Lower lobe of right lung (tissue), 2 donors: Measurements from ENCODE around the gene CDK19. TPM values are rescaled to one million over a fixed set of nuclear protein-coding genes. Genes with fewer than 3 reads are reported as not detected.
"Not testable (repeated sequence)": the region's sequence is repeated elsewhere in the genome, so short reads cannot be mapped to it uniquely, and the experiment has no call there.

Experiments
- ATAC-seq, 2 donors: fragments of 200-7000 bp; cut with Tn5 transposase; one replicate each; pipeline ENCODE4 v1.9.1; 2020 to 2022; ENCODE audit warnings: mild to moderate bottlenecking in 2 of 2, moderate library complexity in 2 of 2
- DNase-seq: peaks from one replicate; pipeline ENCODE4 v3.0.0-alpha.2; 2020
- H3K27ac ChIP-seq: fragments of 200-600 bp; one replicate; pipeline ENCODE4 v1.8.0; 2022
- H3K27me3 ChIP-seq: fragments of 200-600 bp; one replicate; pipeline ENCODE4 v1.8.0; 2022; ENCODE audit warnings: low read depth
- H3K36me3 ChIP-seq: fragments of 200-600 bp; one replicate; pipeline ENCODE4 v1.8.0; 2022; ENCODE audit warnings: mild to moderate bottlenecking
- H3K4me1 ChIP-seq: fragments of 200-600 bp; one replicate; pipeline ENCODE4 v1.8.0; 2022
- H3K4me3 ChIP-seq: fragments of 200-600 bp; one replicate; pipeline ENCODE4 v1.8.0; 2022; ENCODE audit warnings: mild to moderate bottlenecking
- H3K9me3 ChIP-seq: fragments of 200-600 bp; one replicate; pipeline ENCODE4 v1.8.0; 2022
- CTCF ChIP-seq: fragments of 200-600 bp; IDR thresholded peaks from one replicate; pipeline ENCODE4 v1.8.0; 2022; ENCODE audit warnings: antibody characterized with exemption, mild to moderate bottlenecking
- intact Hi-C: fragments of 100-400 bp; cut with DNase I; formaldehyde crosslinking; loops from one replicate; pipeline ENCODE4 v1.11.0; 2022
- total RNA-seq: library from RNA; stranded (reverse); fragmentation: NEBNext Ultra II Directional; extraction: Animal tissue kit (Norgen Biotek cat#: 25700); gene quantifications from one replicate; pipeline ENCODE4 v1.2.1, GENCODE V29; 2021
- donor health status: DM: no; HTN: yes; CAD: no; lungs with severe emphysema.

The CDK19 gene
- total RNA-seq, 1 donor from 2014 or later = 26.0 TPM

GRCh38 chr6:110589865-110590513 lies 225.3 kb downstream of the CDK19 start:
- intact Hi-C loops = no loop called here
- Histone ChIP-seq H3K9me3 (no peaks in the 10 kb centered on the region), H3K36me3 (no peaks in the 10 kb centered on the region), H3K4me1 (no peaks in the 10 kb centered on the region), H3K4me3 (no peak overlapping the region), H3K27ac (no peak overlapping the region), H3K27me3 (no peaks in the 10 kb centered on the region)
- no peak for ATAC-seq
- no peak for TF ChIP-seq CTCF
- DNase-seq = no peak

- Histone ChIP-seq H3K27ac (no peak overlapping the region), H3K4me1 (no peaks in the 10 kb centered on the region)
- intact Hi-C loops = no loop called here
These were observed 227.9 kb downstream of the CDK19 start for GRCh38 chr6:110587328-110587727.

GRCh38 chr6:110581679-110582078 lies 233.6 kb downstream of the CDK19 start:
- H3K4me1 ChIP-seq = no peaks in the 10 kb centered on the region
- H3K27me3 ChIP-seq = no peaks in the 10 kb centered on the region
- TF ChIP-seq CTCF = no peak
- no peak overlapping the region for H3K4me3 ChIP-seq
- DNase-seq (no peak), ATAC-seq (no peak)
- intact Hi-C loops = no loop called here
- no peak overlapping the region for H3K27ac ChIP-seq
- H3K36me3 ChIP-seq = no peaks in the 10 kb centered on the region
- no peaks in the 10 kb centered on the region for H3K9me3 ChIP-seq

More at GRCh38 chr6:110587328-110587727, 227.9 kb downstream of the CDK19 start:
- Histone ChIP-seq H3K36me3 (no peaks in the 10 kb centered on the region), H3K27me3 (no peaks in the 10 kb centered on the region), H3K4me3 (no peak overlapping the region), H3K9me3 (no peaks in the 10 kb centered on the region)
- no peak for DNase-seq
- TF ChIP-seq CTCF = no peak
- ATAC-seq = no peak

GRCh38 chr6:110577596-110578167 lies 237.6 kb downstream of the CDK19 start:
- DNase-seq, H3K27ac ChIP-seq, H3K27me3 ChIP-seq, H3K4me1 ChIP-seq, ATAC-seq, H3K36me3 ChIP-seq, intact Hi-C loops, H3K9me3 ChIP-seq, H3K4me3 ChIP-seq: not testable (repeated sequence)

- DNase-seq (no peak), ATAC-seq (no peak)
- Histone ChIP-seq H3K4me1 (no peaks in the 10 kb centered on the region), H3K27me3 (no peaks in the 10 kb centered on the region), H3K9me3 (no peaks in the 10 kb centered on the region), H3K27ac (no peak overlapping the region), H3K36me3 (no peaks in the 10 kb centered on the region), H3K4me3 (no peak overlapping the region)
- TF ChIP-seq CTCF = no peak
- intact Hi-C loops = no loop called here
These were observed 239.3 kb downstream of the CDK19 start for GRCh38 chr6:110575925-110576463.

GRCh38 chr6:110574817-110575216 lies 240.5 kb downstream of the CDK19 start:
- Histone ChIP-seq H3K27me3 (no peaks in the 10 kb centered on the region), H3K4me3 (no peak overlapping the region), H3K9me3 (no peaks in the 10 kb centered on the region), H3K27ac (no peak overlapping the region), H3K36me3 (no peaks in the 10 kb centered on the region), H3K4me1 (no peaks in the 10 kb centered on the region)
- no peak for TF ChIP-seq CTCF
- DNase-seq (no peak), ATAC-seq (no peak)
- intact Hi-C loops = no loop called here
